GM18951 (cell line): ENCODE data around the gene PACSIN1.

Experiments
- POLR2A ChIP-seq: IDR thresholded peaks from 4 replicates; pipeline ENCODE4 v1.6.1; 2011; ENCODE audit warnings: mild to moderate bottlenecking; ENCODE audit not compliant: insufficient read length, insufficient read depth; ENCODE audit errors: extremely low read depth
- in situ Hi-C: fragments of 300-500 bp; cut with MboI; formaldehyde crosslinking; loops from one replicate; pipeline ENCODE4 v1.12.0; 2022; ENCODE audit warnings: low sequenced_read_pairs, mixed read lengths, inconsistent platforms; ENCODE audit not compliant: unreplicated experiment

The PACSIN1 gene, protein sequence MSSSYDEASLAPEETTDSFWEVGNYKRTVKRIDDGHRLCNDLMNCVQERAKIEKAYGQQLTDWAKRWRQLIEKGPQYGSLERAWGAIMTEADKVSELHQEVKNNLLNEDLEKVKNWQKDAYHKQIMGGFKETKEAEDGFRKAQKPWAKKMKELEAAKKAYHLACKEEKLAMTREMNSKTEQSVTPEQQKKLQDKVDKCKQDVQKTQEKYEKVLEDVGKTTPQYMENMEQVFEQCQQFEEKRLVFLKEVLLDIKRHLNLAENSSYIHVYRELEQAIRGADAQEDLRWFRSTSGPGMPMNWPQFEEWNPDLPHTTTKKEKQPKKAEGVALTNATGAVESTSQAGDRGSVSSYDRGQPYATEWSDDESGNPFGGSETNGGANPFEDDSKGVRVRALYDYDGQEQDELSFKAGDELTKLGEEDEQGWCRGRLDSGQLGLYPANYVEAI

GRCh38 chr6:34465531-34466241 lies at the start of gene PACSIN1:
TSS of gene PACSIN1 (plus strand) at chr6:34466076. CDS start at chr6:34526306, 60,230 bp downstream.
- in situ Hi-C loops, result loop anchor here (10.0 kb wide), 1 partner anchor 139 kb away; no protein-coding TSS in a partner anchor
- no peak for TF ChIP-seq POLR2A

GRCh38 chr6:34416877-34417371 lies 49.0 kb upstream of the PACSIN1 start:
- no peak for TF ChIP-seq POLR2A
- in situ Hi-C loops, result no loop called here

DNA sequence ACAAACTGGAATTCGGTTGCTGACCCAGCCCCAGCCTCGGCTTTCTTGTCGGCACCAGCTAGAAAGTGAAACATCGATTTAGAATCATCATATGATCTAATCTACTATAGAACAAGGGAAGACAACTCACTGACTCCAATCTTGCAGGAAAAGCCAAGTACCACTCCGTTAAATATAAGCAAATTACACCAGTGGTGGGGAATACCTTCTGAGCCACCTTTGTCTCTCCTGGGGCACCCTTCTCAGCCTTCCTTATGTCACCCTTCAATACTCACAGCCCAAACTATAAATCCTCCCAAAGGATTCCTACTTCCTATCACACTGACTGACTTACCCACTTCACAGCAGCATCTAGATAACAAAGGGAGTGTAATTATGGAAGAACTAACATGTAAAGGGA lies 47.5 kb upstream of the PACSIN1 start:
- TF ChIP-seq POLR2A, result no peak
- in situ Hi-C loops, result no loop called here

DNA sequence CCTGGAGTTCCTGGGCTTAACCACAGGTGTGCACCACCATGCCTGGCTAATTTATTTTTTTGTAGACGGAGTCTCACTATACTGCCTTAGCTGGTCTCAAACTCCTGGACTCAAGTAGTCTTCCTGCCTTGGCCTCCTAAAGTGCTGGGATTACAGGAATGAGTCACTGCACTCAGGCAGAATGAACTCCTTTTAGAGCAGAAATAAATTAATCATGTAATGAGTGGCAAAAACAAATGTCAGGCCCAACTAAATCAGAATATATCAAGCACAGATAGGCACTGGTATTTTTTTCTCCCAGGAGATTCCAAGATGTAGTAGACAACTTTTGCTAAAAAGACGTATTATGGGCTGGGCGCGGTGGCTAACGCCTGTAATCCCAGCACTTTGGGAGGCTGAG lies 42.6 kb upstream of the PACSIN1 start:
- in situ Hi-C loops, result no loop called here
- no peak for TF ChIP-seq POLR2A

DNA sequence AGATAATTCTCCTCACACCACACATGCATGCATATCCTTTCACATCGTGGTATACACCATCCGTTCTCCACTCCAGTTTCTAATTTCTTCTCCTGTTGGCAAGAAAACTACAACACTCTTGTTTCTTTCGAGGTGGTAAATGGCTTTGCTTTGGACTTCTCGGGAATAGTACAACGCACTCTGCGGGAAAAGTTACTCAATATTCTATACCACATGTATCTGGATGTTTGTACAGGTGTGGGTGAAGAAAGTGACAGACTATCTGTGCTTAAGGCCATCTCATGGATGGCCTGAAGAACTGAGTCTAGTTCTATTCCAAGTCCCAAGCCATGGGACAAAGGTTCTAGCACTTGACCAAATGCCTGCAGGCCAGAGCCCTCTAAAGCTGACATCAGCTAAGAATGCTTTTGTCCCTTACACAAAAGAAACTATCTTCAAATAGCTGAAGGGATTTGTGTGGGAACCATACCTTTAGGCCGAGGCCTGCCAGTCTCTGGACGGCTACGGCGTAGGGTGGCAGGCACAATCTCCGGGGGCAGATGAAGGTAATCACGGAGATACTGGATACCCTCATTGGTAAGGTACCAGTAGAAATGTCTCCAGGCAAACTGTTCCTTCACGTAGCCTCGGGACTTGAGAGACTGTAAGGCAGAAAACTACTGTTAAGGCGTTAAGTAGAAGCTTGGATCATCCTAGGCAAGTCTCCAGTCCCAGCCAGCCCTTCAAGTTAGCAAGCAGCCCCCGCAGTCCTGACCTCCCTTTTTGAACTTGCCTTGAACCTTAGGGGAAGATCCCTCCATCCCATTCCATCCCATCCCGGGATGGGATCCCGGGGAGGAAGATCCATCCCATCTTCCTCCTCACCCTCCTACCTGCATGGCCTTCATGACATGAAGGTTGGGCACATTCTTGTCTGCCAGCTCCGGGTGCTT lies 41.4 kb upstream of the PACSIN1 start:
- TF ChIP-seq POLR2A, result no peak
- in situ Hi-C loops, result no loop called here

GRCh38 chr6:34425132-34425497 lies 40.8 kb upstream of the PACSIN1 start:
- in situ Hi-C loops, result no loop called here
- TF ChIP-seq POLR2A, result no peak

DNA sequence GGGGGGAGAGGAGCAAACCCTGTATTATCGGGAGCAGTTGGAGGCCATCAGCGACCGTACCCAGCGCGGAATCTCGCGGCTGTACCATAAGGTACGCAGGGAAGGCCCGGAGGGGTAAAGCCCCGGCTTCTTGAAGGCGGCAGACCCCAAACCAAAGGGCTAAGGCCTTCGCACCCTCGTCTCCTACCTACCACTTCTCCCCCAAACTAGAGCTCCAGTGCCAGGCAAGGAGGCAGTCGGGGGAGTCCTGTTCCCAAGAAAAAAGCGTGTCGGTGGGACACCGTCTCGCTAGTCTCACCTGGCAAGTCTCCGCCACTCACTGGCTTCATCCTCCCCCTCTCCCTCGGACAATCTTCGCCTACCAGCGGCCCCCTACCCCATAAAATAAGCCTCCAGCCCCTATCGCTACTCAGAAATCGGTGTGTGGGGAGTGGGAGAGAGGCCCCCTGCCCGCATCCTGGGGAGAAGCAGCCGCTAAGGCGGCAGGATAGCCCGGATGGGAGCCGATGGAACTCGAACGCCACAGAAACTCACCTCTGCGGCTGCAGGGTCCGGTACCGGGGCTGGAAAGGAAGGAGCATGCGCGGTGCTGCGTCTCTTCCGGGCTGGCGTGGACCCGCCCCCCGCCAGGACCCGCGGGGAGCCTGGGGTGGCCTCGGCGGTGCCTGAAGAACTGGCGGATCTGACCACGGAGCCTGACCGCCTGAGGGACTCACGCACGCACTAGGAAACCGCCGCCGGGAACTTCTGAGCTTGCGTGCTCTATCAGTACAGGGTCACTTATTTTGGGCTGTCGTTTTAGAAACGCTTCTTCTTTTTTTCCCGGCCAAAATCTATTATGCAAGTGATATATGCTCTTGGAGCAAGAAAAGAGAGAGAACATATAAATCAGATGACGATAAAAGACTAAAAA lies 40.1 kb upstream of the PACSIN1 start, which contains the start of gene RPS10:
Gene RPS10, minus strand, starts transcription at position 572 of the 913 bp plus-strand sequence. CDS start 848 bp downstream, outside the sequence.
- in situ Hi-C loops, result no loop called here
- peak; percentile 92 for TF ChIP-seq POLR2A

- no peak for TF ChIP-seq POLR2A
- in situ Hi-C loops, result no loop called here
These were observed 30.0 kb upstream of the PACSIN1 start for GRCh38 chr6:34435916-34436315.

DNA sequence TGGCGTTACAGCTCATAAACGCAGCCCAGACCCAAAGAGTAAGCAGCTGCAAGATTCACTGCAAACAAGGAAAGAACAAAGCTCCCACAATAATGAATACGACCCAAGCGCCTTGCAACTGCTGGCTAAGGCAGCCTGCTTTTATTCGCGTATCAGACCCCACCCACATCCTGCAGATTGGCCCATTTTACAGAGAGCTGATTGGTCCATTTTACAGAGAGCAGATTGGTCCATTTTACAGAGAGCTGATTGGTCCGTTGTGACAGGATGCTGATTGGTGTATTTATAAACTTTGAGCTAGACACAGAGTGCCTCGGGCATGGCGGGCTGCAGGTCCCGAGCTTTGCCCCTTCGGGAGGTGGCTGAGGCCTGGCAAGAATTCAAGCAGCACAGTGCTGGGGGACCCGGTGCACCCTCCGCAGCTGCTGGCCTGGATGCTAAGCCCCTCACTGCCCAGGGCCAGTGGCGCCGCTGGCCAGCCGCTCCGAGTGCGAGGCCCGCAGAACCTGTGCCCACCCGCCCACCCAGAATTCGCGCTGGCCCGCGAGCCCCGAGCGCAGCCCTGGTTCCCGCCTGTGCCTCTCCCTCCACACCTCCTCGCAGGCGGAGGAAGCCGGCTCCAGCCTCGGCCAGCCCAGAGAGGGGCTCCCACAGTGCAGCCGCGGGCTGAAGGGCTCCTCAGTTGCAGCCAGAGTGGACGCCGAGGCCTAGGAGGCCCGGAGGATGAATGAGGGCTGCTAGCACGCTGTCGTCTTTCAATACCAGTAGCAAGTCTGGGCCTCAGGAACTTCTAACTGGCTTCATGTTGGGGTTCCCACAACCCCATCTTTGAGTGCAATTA lies 28.9 kb upstream of the PACSIN1 start:
- in situ Hi-C loops, result no loop called here

DNA sequence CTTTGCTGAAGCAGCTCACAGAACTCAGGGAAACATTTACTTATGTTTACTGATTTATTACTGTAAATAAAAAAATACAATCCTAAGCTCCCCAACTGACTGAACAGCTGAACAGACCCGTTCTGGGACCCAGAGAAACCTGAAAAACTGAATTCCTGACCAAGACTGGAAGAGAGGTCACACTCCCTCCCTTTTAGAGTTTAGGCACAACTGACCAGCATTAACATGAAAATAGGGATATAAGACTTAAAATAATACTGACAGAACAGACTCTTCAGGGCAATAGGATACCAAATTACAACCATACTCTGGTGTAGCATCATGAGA lies 28.3 kb upstream of the PACSIN1 start:
- in situ Hi-C loops, result no loop called here
- TF ChIP-seq POLR2A, result no peak

More for the DNA sequence above, 28.9 kb upstream of the PACSIN1 start:
- TF ChIP-seq POLR2A, result no peak

DNA sequence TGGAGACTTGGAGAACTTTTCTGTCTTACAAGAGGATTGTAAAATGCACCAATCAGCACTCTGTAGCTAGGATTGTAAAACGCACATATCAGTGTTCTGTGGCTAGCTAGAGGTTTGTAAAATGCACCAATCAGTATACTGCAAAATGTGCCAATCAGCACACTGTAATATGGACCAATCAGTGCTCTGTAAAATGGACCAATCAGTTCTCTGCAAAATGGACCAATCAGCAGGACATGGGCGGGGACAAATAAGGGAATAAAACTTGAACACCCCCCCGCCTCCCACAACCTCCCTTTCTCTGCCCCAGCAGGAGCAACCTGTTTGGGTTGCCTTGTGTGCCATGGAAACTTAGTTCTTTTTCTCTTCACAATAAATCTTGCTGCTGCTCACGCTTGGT lies 27.2 kb upstream of the PACSIN1 start:
- in situ Hi-C loops, result no loop called here
- no peak for TF ChIP-seq POLR2A
